SK-N-SH (cell line): Measurements from ENCODE around the gene BAIAP2L1. TPM values are rescaled to one million over a fixed set of nuclear protein-coding genes. Genes with fewer than 3 reads are reported as not detected.

Source experiments
- CTCF ChIA-PET: fragments of 300-600, 350-600 bp; formaldehyde crosslinking; extraction: SDS; loops from one replicate; lab custom pipeline; 2021; lab: Yijun Ruan, JAX
- POLR2A ChIA-PET: fragments of 350-600 bp; sonication (Branson Sonifier 250); formaldehyde crosslinking; extraction: SDS; loops from one replicate; lab custom pipeline; 2020; ENCODE audit warnings: antibody characterized with exemption, inconsistent platforms; lab: Yijun Ruan, JAX
- DNase-seq: peaks from one replicate; pipeline ENCODE4 v3.0.0; 2012
- H2AFZ ChIP-seq: fragments of 200-600 bp; sonication (generic); 2 replicates; pipeline ENCODE4 v1.8.1; 2016; ENCODE audit warnings: antibody characterized with exemption, mild to moderate bottlenecking, low read depth
- H3F3A ChIP-seq: fragments of 200-600 bp; sonication (generic); replicated peaks from 2 replicates; pipeline ENCODE3; 2016; ENCODE audit warnings: antibody characterized with exemption, mild to moderate bottlenecking; ENCODE audit not compliant: insufficient read depth
- H3K27ac ChIP-seq, 2 experiments: fragments of 200-500 bp in 1 of 2; fragments of 200-600 bp in 1 of 2; sonication (Bioruptor generic) in 1 of 2; sonication (generic), shearing (Covaris generic) in 1 of 2; 2 replicates each; pipeline versions ENCODE4 v1.5.1 to v1.6.1; 2014 to 2016; ENCODE audit warnings: low read depth in 2 of 2, inconsistent platforms in 1 of 2, low read length in 1 of 2, mild to moderate bottlenecking in 1 of 2, mixed read lengths in 1 of 2
- H3K27me3 ChIP-seq: fragments of 200-600 bp; sonication (generic), shearing (Covaris generic); 2 replicates; pipeline ENCODE4 v1.6.1; 2016; ENCODE audit warnings: mixed run types; ENCODE audit not compliant: insufficient read depth
- H3K36me3 ChIP-seq, 2 experiments: fragments of 200-500 bp in 1 of 2; fragments of 200-600 bp in 1 of 2; sonication (Bioruptor generic) in 1 of 2; sonication (generic) in 1 of 2; replicated peaks in 1 of 2; 2 replicates each; pipeline versions ENCODE3 to v1.5.1; 2014 to 2016; ENCODE audit warnings: low read length in 1 of 2, mild to moderate bottlenecking in 1 of 2; ENCODE audit not compliant: insufficient read depth in 2 of 2, control insufficient read depth in 1 of 2
- H3K4me1 ChIP-seq, 2 experiments: fragments of 200-500 bp in 1 of 2; fragments of 200-600 bp in 1 of 2; sonication (Bioruptor generic) in 1 of 2; sonication (generic), shearing (Covaris generic) in 1 of 2; 2 replicates each; pipeline versions ENCODE4 v1.5.1 to v1.6.1; 2014 to 2016; ENCODE audit warnings: low read depth in 1 of 2, low read length in 1 of 2, mixed run types in 1 of 2; ENCODE audit not compliant: insufficient read depth in 2 of 2, control insufficient read depth in 1 of 2
- H3K4me2 ChIP-seq: fragments of 200-600 bp; sonication (generic), shearing (Covaris generic); 2 replicates; pipeline ENCODE4 v1.6.1; 2017; ENCODE audit warnings: mixed run types
- H3K4me3 ChIP-seq, 2 experiments: fragments of 200-500 bp in 1 of 2; fragments of 200-600 bp in 1 of 2; sonication (Bioruptor generic) in 1 of 2; sonication (generic), shearing (Covaris generic) in 1 of 2; 2 replicates each; pipeline versions ENCODE4 v1.5.1 to v1.8.1; 2014 to 2016; ENCODE audit warnings: low read depth in 2 of 2, inconsistent platforms in 1 of 2, low read length in 1 of 2, mild to moderate bottlenecking in 1 of 2, mixed read lengths in 1 of 2, moderate library complexity in 1 of 2
- H3K79me2 ChIP-seq: fragments of 200-600 bp; sonication (generic); 2 replicates; pipeline ENCODE4 v1.8.1; 2017; ENCODE audit warnings: mild to moderate bottlenecking; ENCODE audit not compliant: insufficient read depth
- H3K9ac ChIP-seq: fragments of 200-600 bp; sonication (generic); 2 replicates; pipeline ENCODE4 v1.6.1; 2017; ENCODE audit warnings: mixed run types
- H3K9me2 ChIP-seq: fragments of 200-600 bp; sonication (generic); 2 replicates; pipeline ENCODE4 v1.6.1; 2017; ENCODE audit warnings: mixed run types
- H3K9me3 ChIP-seq: fragments of 200-600 bp; sonication (generic); 2 replicates; pipeline ENCODE4 v1.6.1; 2017; ENCODE audit warnings: mixed run types, mild to moderate bottlenecking, moderate library complexity
- H4K20me1 ChIP-seq: fragments of 200-600 bp; sonication (generic); 2 replicates; pipeline ENCODE4 v1.6.1; 2017; ENCODE audit warnings: mild to moderate bottlenecking, mixed run types; ENCODE audit not compliant: insufficient read depth
- CHD2 ChIP-seq: fragments of 150-350 bp; IDR thresholded peaks from 2 replicates; pipeline ENCODE4 v1.6.1; 2018; ENCODE audit warnings: low read length; ENCODE audit not compliant: partially characterized antibody
- EP300 ChIP-seq, 2 experiments: IDR thresholded peaks; 2 replicates each; pipeline versions ENCODE4 v1.4.0 to v1.6.1; 2012; ENCODE audit warnings: borderline replicate concordance in 1 of 2, low read depth in 1 of 2, low read length in 1 of 2
- FOSL2 ChIP-seq: IDR thresholded peaks from 2 replicates; pipeline ENCODE4 v1.4.0; 2012; ENCODE audit warnings: low read depth, mild to moderate bottlenecking, moderate library complexity, borderline replicate concordance
- GABPA ChIP-seq: IDR thresholded peaks from 2 replicates; pipeline ENCODE4 v1.4.0; 2012; ENCODE audit warnings: low read depth, mild to moderate bottlenecking
- GATA2 ChIP-seq: sonication (generic); formaldehyde crosslinking; IDR thresholded peaks from 2 replicates; pipeline ENCODE4 v1.5.0; 2020; ENCODE audit warnings: mild to moderate bottlenecking, missing genetic modification reagents
- MXI1 ChIP-seq: IDR thresholded peaks from 2 replicates; pipeline ENCODE4 v1.6.1; 2012; ENCODE audit warnings: mild to moderate bottlenecking, low read depth, low read length, improper control_type of control experiment
- NFIC ChIP-seq: IDR thresholded peaks from 2 replicates; pipeline ENCODE4 v1.4.0; 2012; ENCODE audit warnings: borderline replicate concordance
- NRF1 ChIP-seq: IDR thresholded peaks from 2 replicates; pipeline ENCODE4 v1.6.1; 2012; ENCODE audit warnings: low read depth, mild to moderate bottlenecking, low read length
- RAD21 ChIP-seq: IDR thresholded peaks from 2 replicates; pipeline ENCODE4 v1.6.1; 2012; ENCODE audit warnings: mild to moderate bottlenecking, low read length
- RCOR1 ChIP-seq: fragments of 150-350 bp; IDR thresholded peaks from 2 replicates; pipeline ENCODE4 v1.6.1; 2017; ENCODE audit warnings: antibody characterized with exemption, low read length
- RFX5 ChIP-seq: IDR thresholded peaks from 2 replicates; pipeline ENCODE4 v1.6.1; 2012; ENCODE audit warnings: mild to moderate bottlenecking, improper control_type of control experiment, low read length
- RXRA ChIP-seq: IDR thresholded peaks from 2 replicates; pipeline ENCODE4 v1.4.0; 2012; ENCODE audit warnings: low read depth, mild to moderate bottlenecking, borderline replicate concordance
- SMC3 ChIP-seq: IDR thresholded peaks from 2 replicates; pipeline ENCODE4 v1.6.1; 2012; ENCODE audit warnings: low read depth, low read length, improper control_type of control experiment
- TCF12 ChIP-seq: IDR thresholded peaks from 2 replicates; pipeline ENCODE4 v1.4.0; 2012
- TEAD4 ChIP-seq: IDR thresholded peaks from 2 replicates; pipeline ENCODE4 v1.4.0; 2012; ENCODE audit warnings: mild to moderate bottlenecking, borderline replicate concordance; ENCODE audit not compliant: insufficient read depth
- YY1 ChIP-seq: IDR thresholded peaks from 2 replicates; pipeline ENCODE4 v1.4.0; 2012; ENCODE audit warnings: low read depth, mild to moderate bottlenecking
- WGBS: methylation state at CpG from one replicate; pipeline ENCODE4 v1.1.6; 2017; ENCODE audit warnings: low lambda C conversion rate; 5-methylcytosine and 5-hydroxymethylcytosine counted together
- polyA plus RNA-seq, 3 experiments: library from polyadenylated mRNA; depleted of rRNA; stranded (reverse); fragments of >200 nt; gene quantifications; 2 replicates each; pipeline ENCODE4 v1.2.3, GENCODE V29; 2012
- TF ChIP-seq, protein P1 (sequence below): IDR thresholded peaks from 2 replicates; pipeline ENCODE4 v1.4.0; 2012; ENCODE audit warnings: low read depth, borderline replicate concordance
- TF ChIP-seq, protein P2 (sequence below): IDR thresholded peaks from 2 replicates; pipeline ENCODE4 v1.4.0; 2012; ENCODE audit warnings: low read depth
- TF ChIP-seq, protein P3 (sequence below): IDR thresholded peaks from 2 replicates; pipeline ENCODE4; 2012
- TF ChIP-seq, protein P4 (sequence below): IDR thresholded peaks from 2 replicates; pipeline ENCODE4 v1.6.1; 2012; ENCODE audit warnings: mild to moderate bottlenecking, low read depth, low read length, moderate library complexity

BAIAP2L1 gene
- polyA plus RNA-seq, 1 of the 3 experiments (the other 2 are of a cell fraction): 8.8 TPM

DNA sequence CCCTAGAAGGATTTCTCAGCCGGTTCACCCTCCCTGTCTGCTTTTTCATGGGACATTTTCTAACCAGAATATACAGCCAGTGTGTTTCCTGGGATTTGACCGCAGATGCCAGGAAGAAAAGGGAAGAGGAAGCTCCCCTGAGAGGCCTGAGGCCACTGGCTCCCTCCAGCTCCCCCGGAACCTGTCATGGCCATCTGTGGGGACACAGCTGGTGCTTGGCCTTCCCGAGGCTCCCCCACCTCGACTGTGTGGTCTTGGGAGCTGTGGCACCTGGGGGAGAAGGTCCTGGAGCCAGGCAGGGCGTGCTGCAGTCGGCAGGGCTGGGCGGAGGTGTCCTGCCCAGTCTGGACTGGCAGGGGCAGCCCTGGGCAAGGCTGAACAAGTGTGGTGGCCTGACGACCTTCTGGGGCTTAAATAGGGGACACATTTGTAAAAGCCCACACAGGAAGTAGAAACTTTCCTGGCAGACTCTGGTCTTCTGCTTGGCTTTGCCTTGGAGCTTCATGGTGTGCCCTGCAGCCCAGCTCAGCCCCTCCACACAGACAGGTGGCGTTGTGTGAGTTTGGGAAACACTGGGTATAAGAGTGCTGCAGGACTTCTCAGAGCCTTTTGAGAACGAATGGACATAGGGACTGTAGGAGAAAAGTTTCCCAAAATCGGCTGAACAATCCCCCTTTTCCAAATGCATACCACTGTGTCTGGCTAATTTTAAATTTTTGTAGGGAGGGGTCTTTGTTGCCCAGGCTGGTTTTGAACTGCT lies 112.6 kb downstream of the BAIAP2L1 start:
- Histone ChIP-seq H3K4me3 (no peak overlapping the region), H3K9me3 (no peaks in the 10 kb centered on the region), H3K9ac (no peak overlapping the region), H4K20me1 (peaks cover 91% of the 10 kb centered on the region), H3K27ac (no peak overlapping the region), H3K4me2 (no peak overlapping the region), H3K79me2 (peaks cover 99% of the 10 kb centered on the region), H3K27me3 (no peaks in the 10 kb centered on the region), H3K4me1 (peaks cover 30 to 36% of the 10 kb centered on the region in 2 experiments; a peak in 3 of 4 replicates), H3K9me2 (no peaks in the 10 kb centered on the region), H2AFZ (no peak overlapping the region), H3F3A (peaks cover 14% of the 10 kb centered on the region), H3K36me3 (peaks cover 21 to 46% of the 10 kb centered on the region in 2 experiments)
- peak; percentile 35 for DNase-seq
- CTCF ChIA-PET: interaction anchor here (4.0 kb wide), 1 partner anchor 113 kb away, joined by 14 read pairs; the partner anchor contains the start of gene BAIAP2L1
- TF ChIP-seq NFIC (no peak), NRF1 (no peak), RAD21 (no peak), RCOR1 (no peak), TEAD4 (no peak), GATA2 (no peak), RXRA (no peak), RFX5 (no peak), YY1 (no peak), TCF12 (no peak), SMC3 (no peak), MXI1 (no peak), GABPA (no peak), FOSL2 (no peak), CHD2 (no peak), EP300 (IDR thresholded peaks at IDR 0.05; ENCODE audit: borderline replicate concordance in 1 of 2, low read depth in 1 of 2, low read length in 1 of 2) (no peak)
- TF ChIP-seq, protein P1, sequence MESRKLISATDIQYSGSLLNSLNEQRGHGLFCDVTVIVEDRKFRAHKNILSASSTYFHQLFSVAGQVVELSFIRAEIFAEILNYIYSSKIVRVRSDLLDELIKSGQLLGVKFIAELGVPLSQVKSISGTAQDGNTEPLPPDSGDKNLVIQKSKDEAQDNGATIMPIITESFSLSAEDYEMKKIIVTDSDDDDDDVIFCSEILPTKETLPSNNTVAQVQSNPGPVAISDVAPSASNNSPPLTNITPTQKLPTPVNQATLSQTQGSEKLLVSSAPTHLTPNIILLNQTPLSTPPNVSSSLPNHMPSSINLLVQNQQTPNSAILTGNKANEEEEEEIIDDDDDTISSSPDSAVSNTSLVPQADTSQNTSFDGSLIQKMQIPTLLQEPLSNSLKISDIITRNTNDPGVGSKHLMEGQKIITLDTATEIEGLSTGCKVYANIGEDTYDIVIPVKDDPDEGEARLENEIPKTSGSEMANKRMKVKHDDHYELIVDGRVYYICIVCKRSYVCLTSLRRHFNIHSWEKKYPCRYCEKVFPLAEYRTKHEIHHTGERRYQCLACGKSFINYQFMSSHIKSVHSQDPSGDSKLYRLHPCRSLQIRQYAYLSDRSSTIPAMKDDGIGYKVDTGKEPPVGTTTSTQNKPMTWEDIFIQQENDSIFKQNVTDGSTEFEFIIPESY: no peak
- TF ChIP-seq, protein P2, sequence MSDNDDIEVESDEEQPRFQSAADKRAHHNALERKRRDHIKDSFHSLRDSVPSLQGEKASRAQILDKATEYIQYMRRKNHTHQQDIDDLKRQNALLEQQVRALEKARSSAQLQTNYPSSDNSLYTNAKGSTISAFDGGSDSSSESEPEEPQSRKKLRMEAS: no peak
- TF ChIP-seq, protein P3, sequence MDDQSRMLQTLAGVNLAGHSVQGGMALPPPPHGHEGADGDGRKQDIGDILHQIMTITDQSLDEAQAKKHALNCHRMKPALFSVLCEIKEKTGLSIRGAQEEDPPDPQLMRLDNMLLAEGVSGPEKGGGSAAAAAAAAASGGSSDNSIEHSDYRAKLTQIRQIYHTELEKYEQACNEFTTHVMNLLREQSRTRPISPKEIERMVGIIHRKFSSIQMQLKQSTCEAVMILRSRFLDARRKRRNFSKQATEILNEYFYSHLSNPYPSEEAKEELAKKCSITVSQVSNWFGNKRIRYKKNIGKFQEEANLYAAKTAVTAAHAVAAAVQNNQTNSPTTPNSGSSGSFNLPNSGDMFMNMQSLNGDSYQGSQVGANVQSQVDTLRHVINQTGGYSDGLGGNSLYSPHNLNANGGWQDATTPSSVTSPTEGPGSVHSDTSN: no peak
- TF ChIP-seq, protein P4, sequence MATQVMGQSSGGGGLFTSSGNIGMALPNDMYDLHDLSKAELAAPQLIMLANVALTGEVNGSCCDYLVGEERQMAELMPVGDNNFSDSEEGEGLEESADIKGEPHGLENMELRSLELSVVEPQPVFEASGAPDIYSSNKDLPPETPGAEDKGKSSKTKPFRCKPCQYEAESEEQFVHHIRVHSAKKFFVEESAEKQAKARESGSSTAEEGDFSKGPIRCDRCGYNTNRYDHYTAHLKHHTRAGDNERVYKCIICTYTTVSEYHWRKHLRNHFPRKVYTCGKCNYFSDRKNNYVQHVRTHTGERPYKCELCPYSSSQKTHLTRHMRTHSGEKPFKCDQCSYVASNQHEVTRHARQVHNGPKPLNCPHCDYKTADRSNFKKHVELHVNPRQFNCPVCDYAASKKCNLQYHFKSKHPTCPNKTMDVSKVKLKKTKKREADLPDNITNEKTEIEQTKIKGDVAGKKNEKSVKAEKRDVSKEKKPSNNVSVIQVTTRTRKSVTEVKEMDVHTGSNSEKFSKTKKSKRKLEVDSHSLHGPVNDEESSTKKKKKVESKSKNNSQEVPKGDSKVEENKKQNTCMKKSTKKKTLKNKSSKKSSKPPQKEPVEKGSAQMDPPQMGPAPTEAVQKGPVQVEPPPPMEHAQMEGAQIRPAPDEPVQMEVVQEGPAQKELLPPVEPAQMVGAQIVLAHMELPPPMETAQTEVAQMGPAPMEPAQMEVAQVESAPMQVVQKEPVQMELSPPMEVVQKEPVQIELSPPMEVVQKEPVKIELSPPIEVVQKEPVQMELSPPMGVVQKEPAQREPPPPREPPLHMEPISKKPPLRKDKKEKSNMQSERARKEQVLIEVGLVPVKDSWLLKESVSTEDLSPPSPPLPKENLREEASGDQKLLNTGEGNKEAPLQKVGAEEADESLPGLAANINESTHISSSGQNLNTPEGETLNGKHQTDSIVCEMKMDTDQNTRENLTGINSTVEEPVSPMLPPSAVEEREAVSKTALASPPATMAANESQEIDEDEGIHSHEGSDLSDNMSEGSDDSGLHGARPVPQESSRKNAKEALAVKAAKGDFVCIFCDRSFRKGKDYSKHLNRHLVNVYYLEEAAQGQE: no peak
- 82% methylated on average over 9 of the region's 12 CpGs for WGBS
- POLR2A ChIA-PET: interaction anchor here (0.6 kb wide), 2 partner anchors 14 to 35 kb away, joined by 3 to 4 read pairs; no protein-coding TSS in a partner anchor
